Dendritic cell treated with granulocyte-macrophage colony-stimulating factor and Interleukin-4, amounts not matched to agents 40 ng/mL and 50 ng/mL, for 4 days (primary cell): ENCODE results near the gene ATF6.

Source experiments
- H3K27ac Mint-ChIP-seq: one replicate; pipeline ENCODE4 v1.8.0; 2022; ENCODE audit warnings: mild to moderate bottlenecking, mixed read lengths
- H3K27me3 Mint-ChIP-seq: one replicate; pipeline ENCODE4 v1.8.0; 2022; ENCODE audit warnings: mild to moderate bottlenecking, mixed read lengths
- H3K36me3 Mint-ChIP-seq: one replicate; pipeline ENCODE4 v1.8.0; 2022; ENCODE audit warnings: low read depth, mixed read lengths
- H3K4me1 Mint-ChIP-seq: one replicate; pipeline ENCODE4 v1.8.0; 2022; ENCODE audit warnings: low read depth, mixed read lengths
- H3K4me3 Mint-ChIP-seq: one replicate; pipeline ENCODE4 v1.8.0; 2022; ENCODE audit warnings: mild to moderate bottlenecking, moderate library complexity, mixed read lengths
- H3K9me3 Mint-ChIP-seq: one replicate; pipeline ENCODE4 v1.8.0; 2022; ENCODE audit warnings: mixed read lengths
- intact Hi-C: fragments of 100-400 bp; cut with micrococcal nuclease; formaldehyde crosslinking; loops from one replicate; pipeline ENCODE4 v1.15.0; 2022

Gene ATF6

DNA sequence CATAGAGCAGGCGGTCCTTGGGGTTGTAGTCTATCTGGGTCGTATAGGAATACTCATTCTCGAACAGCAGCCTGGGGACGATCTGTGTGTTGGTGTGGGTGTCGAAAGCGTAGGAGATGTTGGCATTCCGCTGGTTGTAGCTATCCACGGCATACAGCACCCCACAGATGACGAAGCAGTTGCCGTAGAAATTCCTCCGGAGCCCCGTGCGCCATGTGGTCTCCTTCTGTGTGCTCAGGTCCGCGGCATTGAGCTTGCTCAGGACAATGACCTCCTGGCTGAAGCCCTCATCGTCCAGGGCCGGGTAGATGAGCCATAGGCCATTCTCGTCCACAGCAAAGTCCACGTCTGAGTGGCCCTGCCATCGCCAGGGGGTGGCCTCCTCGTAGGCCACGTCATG lies 217.6 kb downstream of the ATF6 start:
- Mint-ChIP-seq H3K4me3 (no peak overlapping the region), H3K9me3 (peaks cover 11% of the 10 kb centered on the region), H3K27ac (no peak overlapping the region), H3K27me3 (peaks cover 3% of the 10 kb centered on the region), H3K4me1 (peaks cover 34% of the 10 kb centered on the region), H3K36me3 (peaks cover 70% of the 10 kb centered on the region)
- intact Hi-C loops, result no loop called here

- no peak overlapping the region for H3K4me3 Mint-ChIP-seq
- peaks cover 11% of the 10 kb centered on the region for H3K9me3 Mint-ChIP-seq
- intact Hi-C loops, result no loop called here
Measured at GRCh38 chr1:161985301-161985822, 219.2 kb downstream of the ATF6 start.

DNA sequence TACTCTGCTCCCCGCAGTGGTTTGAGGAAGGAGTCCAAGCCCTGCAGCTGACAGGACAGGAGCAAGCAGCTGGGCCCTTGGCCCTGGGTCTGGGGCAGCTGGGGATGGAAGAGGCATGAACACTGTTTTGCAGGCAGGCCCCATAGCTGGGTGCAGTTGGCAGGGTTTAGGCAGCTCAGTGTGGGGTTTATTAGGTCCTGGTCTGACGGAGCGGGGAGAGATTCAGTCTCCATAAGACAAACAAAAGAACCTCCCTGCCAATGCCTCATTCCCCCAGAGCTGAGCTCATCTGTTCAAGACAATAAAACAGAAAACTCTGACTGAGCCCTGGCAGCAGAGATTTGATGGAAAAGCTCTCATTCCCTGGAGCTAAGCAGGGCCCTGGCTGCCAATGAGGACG lies 220.2 kb downstream of the ATF6 start:
- H3K4me3 Mint-ChIP-seq, result no peak overlapping the region
- H3K27me3 Mint-ChIP-seq, result peaks cover 3% of the 10 kb centered on the region
- H3K27ac Mint-ChIP-seq, result no peak overlapping the region
- intact Hi-C loops, result no loop called here
- H3K4me1 Mint-ChIP-seq, result peaks cover 50% of the 10 kb centered on the region
- H3K9me3 Mint-ChIP-seq, result peaks cover 11% of the 10 kb centered on the region
- peaks cover 74% of the 10 kb centered on the region for H3K36me3 Mint-ChIP-seq

More at GRCh38 chr1:161985301-161985822, 219.2 kb downstream of the ATF6 start:
- Mint-ChIP-seq H3K4me1 (peaks cover 45% of the 10 kb centered on the region), H3K27ac (no peak overlapping the region), H3K27me3 (peaks cover 3% of the 10 kb centered on the region), H3K36me3 (peaks cover 75% of the 10 kb centered on the region)

DNA sequence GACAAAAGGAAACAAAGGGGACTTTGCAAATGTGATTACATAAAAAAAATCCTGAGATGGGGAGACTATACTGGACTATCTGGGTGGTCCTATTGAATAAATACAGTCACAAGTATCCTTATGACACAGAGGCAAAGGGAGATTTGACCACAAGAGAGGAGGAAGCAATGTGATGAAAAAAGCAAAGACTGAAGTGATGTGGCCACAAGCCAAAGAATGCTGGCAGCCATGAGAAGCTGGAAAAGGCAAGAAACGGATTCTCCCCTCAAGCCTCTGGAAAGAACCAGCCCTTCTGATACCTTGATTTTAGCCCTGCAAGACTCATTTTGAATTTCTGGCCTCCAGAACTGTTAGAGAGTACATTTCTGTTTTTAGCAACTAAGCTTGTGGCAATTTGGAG lies 221.2 kb downstream of the ATF6 start:
- no peak overlapping the region for H3K27ac Mint-ChIP-seq
- no peak overlapping the region for H3K4me3 Mint-ChIP-seq
- H3K27me3 Mint-ChIP-seq, result peaks cover 3% of the 10 kb centered on the region
- H3K4me1 Mint-ChIP-seq, result peaks cover 49% of the 10 kb centered on the region
- H3K9me3 Mint-ChIP-seq, result peaks cover 14% of the 10 kb centered on the region
- intact Hi-C loops, result no loop called here
- peaks cover 80% of the 10 kb centered on the region for H3K36me3 Mint-ChIP-seq

GRCh38 chr1:161987872-161988271 lies 221.8 kb downstream of the ATF6 start:
- intact Hi-C loops, result no loop called here
- peak overlapping the region; percentile 70 for H3K27ac Mint-ChIP-seq
- H3K36me3 Mint-ChIP-seq, result peaks cover 80% of the 10 kb centered on the region
- peaks cover 20% of the 10 kb centered on the region for H3K9me3 Mint-ChIP-seq
- H3K4me3 Mint-ChIP-seq, result no peak overlapping the region
- H3K27me3 Mint-ChIP-seq, result no peaks in the 10 kb centered on the region
- H3K4me1 Mint-ChIP-seq, result peaks cover 43% of the 10 kb centered on the region

DNA sequence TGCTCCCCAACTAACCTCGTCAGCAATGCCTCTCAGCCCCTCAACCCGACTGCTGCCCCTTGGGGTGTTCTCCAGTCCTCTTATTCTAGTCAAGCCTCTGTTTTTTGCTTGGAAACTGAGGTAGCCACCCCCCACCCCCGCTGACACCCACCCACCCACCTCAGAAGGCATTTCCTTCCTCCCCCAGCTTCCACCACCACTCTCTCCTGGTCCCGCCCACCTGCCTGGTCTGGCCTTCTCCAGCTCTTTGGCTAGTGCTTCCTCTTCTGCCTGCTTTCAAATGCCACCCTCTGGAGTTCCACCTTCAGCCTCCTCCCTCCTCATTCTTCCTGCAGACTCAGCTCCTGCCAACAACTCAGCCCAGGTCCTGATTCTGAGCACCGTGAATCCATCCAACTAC lies 222.3 kb downstream of the ATF6 start:
- Mint-ChIP-seq H3K9me3 (peaks cover 25% of the 10 kb centered on the region), H3K27me3 (no peaks in the 10 kb centered on the region), H3K4me1 (peaks cover 38% of the 10 kb centered on the region), H3K27ac (peak overlapping the region; percentile 70), H3K36me3 (peaks cover 80% of the 10 kb centered on the region), H3K4me3 (peak overlapping the region; percentile 0)
- intact Hi-C loops, result no loop called here

GRCh38 chr1:161989108-161989507 lies 223.0 kb downstream of the ATF6 start:
- Mint-ChIP-seq H3K27ac (peak overlapping the region; percentile 70), H3K9me3 (peaks cover 27% of the 10 kb centered on the region), H3K27me3 (no peaks in the 10 kb centered on the region), H3K4me3 (no peak overlapping the region), H3K36me3 (peaks cover 79% of the 10 kb centered on the region), H3K4me1 (peaks cover 33% of the 10 kb centered on the region)
- intact Hi-C loops, result no loop called here

DNA sequence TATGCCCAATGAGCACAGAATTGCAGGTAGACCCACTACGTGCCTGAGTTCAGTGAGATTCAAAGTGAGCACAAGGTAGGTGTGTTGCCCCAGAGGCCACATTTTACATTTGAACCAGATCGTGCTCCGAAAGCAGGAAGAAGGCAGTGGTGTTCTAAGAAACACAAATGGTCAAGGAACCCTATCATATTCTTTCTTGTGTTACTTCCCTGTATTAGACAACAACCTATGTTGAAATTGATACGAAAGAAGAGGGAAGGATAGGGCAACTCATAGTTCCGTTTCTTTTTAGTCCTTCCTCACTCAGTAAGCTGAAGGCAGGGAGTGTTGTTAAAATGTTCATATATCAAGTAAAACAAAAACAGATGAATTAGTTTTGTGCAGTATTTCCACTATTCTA lies 223.7 kb downstream of the ATF6 start:
- Mint-ChIP-seq H3K9me3 (peaks cover 27% of the 10 kb centered on the region), H3K4me1 (peaks cover 33% of the 10 kb centered on the region), H3K27ac (peak overlapping the region; percentile 70), H3K4me3 (no peak overlapping the region), H3K36me3 (peaks cover 79% of the 10 kb centered on the region), H3K27me3 (no peaks in the 10 kb centered on the region)
- intact Hi-C loops, result no loop called here

DNA sequence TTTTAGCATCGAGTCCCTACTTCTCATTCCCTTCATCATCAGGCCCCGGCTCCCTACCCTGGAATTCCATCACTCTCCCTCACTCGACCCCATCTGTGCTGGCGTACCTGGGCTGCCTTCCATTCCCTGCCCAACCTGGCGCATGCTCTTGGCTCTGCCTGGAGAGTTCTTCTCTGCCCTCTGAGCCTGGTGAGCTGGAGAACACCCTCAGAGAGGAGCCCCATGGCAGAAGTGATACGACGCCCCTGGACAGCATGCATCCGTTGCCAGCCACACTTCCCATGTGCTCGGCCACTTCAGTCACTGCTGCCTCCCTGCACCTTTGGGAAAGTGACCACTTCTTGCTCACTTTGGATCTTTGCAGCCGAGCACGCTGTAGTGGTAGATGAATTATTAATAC lies 227.5 kb downstream of the ATF6 start:
- H3K27me3 Mint-ChIP-seq, result no peaks in the 10 kb centered on the region
- peaks cover 17% of the 10 kb centered on the region for H3K4me1 Mint-ChIP-seq
- H3K27ac Mint-ChIP-seq, result peak overlapping the region; percentile 9
- peaks cover 42% of the 10 kb centered on the region for H3K36me3 Mint-ChIP-seq
- H3K4me3 Mint-ChIP-seq, result no peak overlapping the region
- intact Hi-C loops, result no loop called here
- peaks cover 16% of the 10 kb centered on the region for H3K9me3 Mint-ChIP-seq

DNA sequence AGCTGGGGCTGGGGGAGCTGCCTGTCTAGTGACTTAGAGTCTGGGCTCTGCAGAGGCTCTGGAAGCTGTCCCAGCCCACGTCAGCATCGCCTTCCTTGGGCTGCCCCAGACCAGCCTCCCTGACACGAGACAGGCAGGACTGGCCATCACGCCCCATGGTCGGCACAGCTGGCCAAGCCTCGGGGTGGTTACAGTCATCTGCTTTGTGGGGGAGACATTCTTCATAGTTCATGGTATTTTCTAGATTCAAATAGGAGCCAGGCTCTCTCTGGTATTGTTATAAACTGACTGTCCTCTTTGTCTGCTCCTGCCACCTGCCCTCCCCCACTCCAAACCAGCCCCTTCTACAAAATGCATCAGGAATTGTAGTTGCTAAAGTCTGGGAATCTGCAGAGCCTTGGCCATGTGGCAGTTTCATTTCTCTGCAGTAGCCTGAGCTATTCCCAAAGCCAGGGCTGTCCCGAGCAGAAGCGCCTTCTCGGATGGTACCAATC lies 228.1 kb downstream of the ATF6 start:
- intact Hi-C loops, result no loop called here
- no peak overlapping the region for H3K27ac Mint-ChIP-seq

GRCh38 chr1:161997152-161997551 lies 231.0 kb downstream of the ATF6 start:
- H3K4me1 Mint-ChIP-seq, result no peaks in the 10 kb centered on the region
- no peaks in the 10 kb centered on the region for H3K27me3 Mint-ChIP-seq
- no peak overlapping the region for H3K4me3 Mint-ChIP-seq
- intact Hi-C loops, result no loop called here
- peaks cover 26% of the 10 kb centered on the region for H3K36me3 Mint-ChIP-seq
- H3K27ac Mint-ChIP-seq, result no peak overlapping the region
- peaks cover 15% of the 10 kb centered on the region for H3K9me3 Mint-ChIP-seq

More for the DNA sequence above, 228.1 kb downstream of the ATF6 start:
- no peak overlapping the region for H3K4me3 Mint-ChIP-seq
- H3K4me1 Mint-ChIP-seq, result peaks cover 10% of the 10 kb centered on the region
- H3K36me3 Mint-ChIP-seq, result peaks cover 36% of the 10 kb centered on the region
- H3K27me3 Mint-ChIP-seq, result no peaks in the 10 kb centered on the region
- peaks cover 16% of the 10 kb centered on the region for H3K9me3 Mint-ChIP-seq

GRCh38 chr1:161998811-161999210 lies 232.7 kb downstream of the ATF6 start:
- Mint-ChIP-seq H3K4me1 (peaks cover 16% of the 10 kb centered on the region), H3K9me3 (no peaks in the 10 kb centered on the region), H3K36me3 (peaks cover 20% of the 10 kb centered on the region), H3K27ac (no peak overlapping the region), H3K27me3 (no peaks in the 10 kb centered on the region), H3K4me3 (no peak overlapping the region)
- intact Hi-C loops, result no loop called here

GRCh38 chr1:161999301-162000052 lies 233.4 kb downstream of the ATF6 start:
- Mint-ChIP-seq H3K4me3 (no peak overlapping the region), H3K36me3 (peaks cover 15% of the 10 kb centered on the region), H3K9me3 (no peaks in the 10 kb centered on the region), H3K27ac (no peak overlapping the region), H3K27me3 (no peaks in the 10 kb centered on the region), H3K4me1 (peaks cover 22% of the 10 kb centered on the region)
- intact Hi-C loops, result no loop called here

GRCh38 chr1:162000053-162000420 lies 233.9 kb downstream of the ATF6 start:
- Mint-ChIP-seq H3K9me3 (no peaks in the 10 kb centered on the region), H3K27me3 (no peaks in the 10 kb centered on the region), H3K4me1 (peaks cover 28% of the 10 kb centered on the region), H3K36me3 (peaks cover 16% of the 10 kb centered on the region), H3K27ac (no peak overlapping the region), H3K4me3 (no peak overlapping the region)
- intact Hi-C loops, result no loop called here
